Testis (tissue), 3 donors: ENCODE measurements around the gene ATP6V1G2. TPM values are rescaled to one million over a fixed set of nuclear protein-coding genes. Genes with fewer than 3 reads are reported as not detected.
A peak's percentile ranks its signal among the peaks of the same experiment; 100 is the strongest.
"Not testable (repeated sequence)": the region's sequence is repeated elsewhere in the genome, so short reads cannot be mapped to it uniquely, and the experiment has no call there.

Experiments
- DNase-seq: peaks from one replicate; pipeline ENCODE4 v3.0.0-alpha.2; 2019
- H3K27ac ChIP-seq, 2 donors: fragments of 200-600 bp; sonication (generic); one replicate each; pipeline ENCODE4 v1.5.1; 2019
- H3K27me3 ChIP-seq: fragments of 200-600 bp; sonication (generic); one replicate; pipeline ENCODE4 v1.5.1; 2019
- H3K36me3 ChIP-seq: fragments of 200-600 bp; sonication (generic); one replicate; pipeline ENCODE4 v1.5.1; 2017; ENCODE audit warnings: low read depth; ENCODE audit errors: missing control alignments
- H3K4me1 ChIP-seq: fragments of 200-600 bp; sonication (generic); one replicate; pipeline ENCODE4 v1.5.1; 2019
- H3K4me3 ChIP-seq, 2 donors: fragments of 200-600 bp; sonication (generic); one replicate each; pipeline ENCODE4 v1.5.1; 2017 to 2019
- H3K9me3 ChIP-seq: fragments of 200-600 bp; sonication (generic); one replicate; pipeline ENCODE4 v1.5.1; 2017
- CTCF ChIP-seq, 3 experiments: fragments of 450-650 bp in 2 of 3; fragments of 200-600 bp in 1 of 3; sonication (generic) in 1 of 3; IDR thresholded peaks; one replicate each; pipeline ENCODE4 v1.5.1; 2016 to 2019; ENCODE audit warnings: antibody characterized with exemption in 3 of 3, mild to moderate bottlenecking in 2 of 3, moderate library complexity in 1 of 3
- POLR2A ChIP-seq: fragments of 450-650 bp; IDR thresholded peaks from one replicate; pipeline ENCODE4 v1.6.1; 2017; ENCODE audit warnings: antibody characterized with exemption, mild to moderate bottlenecking, moderate library complexity
- WGBS, 2 donors: methylation state at CpG; one replicate each; pipeline ENCODE4 v1.1.5; 2018; 5-methylcytosine and 5-hydroxymethylcytosine counted together
- intact Hi-C: fragments of 100-400 bp; cut with DNase I; formaldehyde crosslinking; loops from one replicate; pipeline ENCODE4 v1.15.1; 2023; ENCODE audit warnings: low total_unique reads
- polyA plus RNA-seq: library from polyadenylated mRNA; stranded (reverse); fragments of 350-450 nt; fragmentation: Illumina TruSeq; extraction: RNeasy Lipid Tissue Mini Kit (QIAGEN cat#74804); gene quantifications from one replicate; pipeline ENCODE4 v1.2.3, GENCODE V29; 2014; ENCODE audit warnings: low read depth, low replicate concordance; ENCODE audit not compliant: insufficient read depth
- small RNA-seq, 2 donors: library from RNA; depleted of rRNA; stranded (forward); fragments of <200 nt; gene quantifications; one replicate each; pipeline ENCODE3, GENCODE V24; 2016
- total RNA-seq, 2 donors: library from RNA; depleted of rRNA; stranded (reverse); fragments of >200 nt; gene quantifications; one replicate each; pipeline ENCODE4 v1.2.3, GENCODE V29; 2016

Gene ATP6V1G2
- total and polyA plus RNA-seq, 3 donors from 2014 or later, result 3.3 to 6.9 (median 4.7) TPM

- no peak for TF ChIP-seq POLR2A
- no peak for TF ChIP-seq CTCF (IDR thresholded peaks at IDR 0.05)
- 0 to 1% methylated on average over 39 to 64 of the region's 64 CpGs for WGBS, 2 donors
- no peaks in the 10 kb centered on the region for H3K27me3 ChIP-seq
- H3K4me3 ChIP-seq, result peak within 1 kb of the TSS; percentile 42 to 61
- intact Hi-C loops, result no loop called here
- H3K36me3 ChIP-seq, result no peaks in the 10 kb centered on the region
- peak; percentile 89 for DNase-seq
- H3K4me1 ChIP-seq, result peaks cover 6% of the 10 kb centered on the region
- peak within 1 kb of the TSS in 1 of 2 donors; percentile 10 for H3K27ac ChIP-seq
- no peaks in the 10 kb centered on the region for H3K9me3 ChIP-seq
Measured at GRCh38 chr6:31497531-31498476, 48.6 kb downstream of the ATP6V1G2 start, which contains the start of gene MICB. TSS of gene MICB (plus strand) at chr6:31498145. CDS start at chr6:31498194, 49 bp downstream.

GRCh38 chr6:31496826-31497225, 49.6 kb downstream of the ATP6V1G2 start:
- not testable (repeated sequence) for H3K27ac ChIP-seq

GRCh38 chr6:31495580-31495979, 50.8 kb downstream of the ATP6V1G2 start:
- WGBS, 2 donors, result 69 to 70% methylated on average over 2 of the region's 2 CpGs
- no peak overlapping the region for H3K27ac ChIP-seq
- no peaks in the 10 kb centered on the region for H3K9me3 ChIP-seq
- no peaks in the 10 kb centered on the region for H3K36me3 ChIP-seq
- TF ChIP-seq POLR2A, result no peak
- TF ChIP-seq CTCF (IDR thresholded peaks at IDR 0.05), result no peak
- H3K27me3 ChIP-seq, result no peaks in the 10 kb centered on the region
- H3K4me1 ChIP-seq, result peaks cover 6% of the 10 kb centered on the region
- DNase-seq, result no peak
- no peak overlapping the region for H3K4me3 ChIP-seq
- intact Hi-C loops, result no loop called here

More at GRCh38 chr6:31496826-31497225, 49.6 kb downstream of the ATP6V1G2 start:
- DNase-seq, H3K27me3 ChIP-seq, H3K4me3 ChIP-seq, H3K4me1 ChIP-seq, H3K9me3 ChIP-seq, H3K36me3 ChIP-seq, intact Hi-C loops: not testable (repeated sequence)
- WGBS, 2 donors, result 38 to 58% methylated on average over 4 of the region's 4 CpGs

Small RNA genes lying within 50 kb of the gene (small RNA-seq; reads per million reads assigned to genes)
- gene AL663061.1 (0 reads per million in 2 donors), gene RF00019 (0 reads per million in 2 donors), gene SNORD117 (434 to 581 reads per million in 2 donors), gene SNORD84 (0 reads per million in 2 donors)

Other genes with a start within 250 kb of the ATP6V1G2 start
Only the 30 nearest of the 31 such genes appear.
- gene HLA-B, start 189.4 kb downstream of the ATP6V1G2 start, total RNA-seq, result 100 to 1,000 TPM; 425 to 439 TPM
- 943 TPM for gene HLA-B, start 189.4 kb downstream of the ATP6V1G2 start, polyA plus RNA-seq
- gene MICA, start 143.0 kb downstream of the ATP6V1G2 start, total RNA-seq, result 10 to 100 TPM; 24.7 to 28.2 TPM
- gene MICA, start 143.0 kb downstream of the ATP6V1G2 start, polyA plus RNA-seq, result 18.2 TPM
- 1 to 10 TPM; 4.4 to 5.4 TPM for gene MICB, start 48.5 kb downstream of the ATP6V1G2 start, total RNA-seq
- gene MICB, start 48.5 kb downstream of the ATP6V1G2 start, polyA plus RNA-seq, result 4.1 TPM
- gene MCCD1, start 17.6 kb downstream of the ATP6V1G2 start, total RNA-seq, result not detected
- not detected for gene MCCD1, start 17.6 kb downstream of the ATP6V1G2 start, polyA plus RNA-seq
- 100 to 1,000 TPM; 312 to 360 TPM for gene DDX39B, start 4.6 kb downstream of the ATP6V1G2 start, total RNA-seq
- gene DDX39B, start 4.6 kb downstream of the ATP6V1G2 start, polyA plus RNA-seq, result 250 TPM
- gene NFKBIL1, start 1.0 kb upstream of the ATP6V1G2 start, total RNA-seq, result 10 to 100 TPM; 51.2 to 55.3 TPM
- 25.9 TPM for gene NFKBIL1, start 1.0 kb upstream of the ATP6V1G2 start, polyA plus RNA-seq
- 1 to 10 TPM; 1.3 to 2.6 TPM for gene LTA, start 25.7 kb upstream of the ATP6V1G2 start, total RNA-seq
- gene LTA, start 25.7 kb upstream of the ATP6V1G2 start, polyA plus RNA-seq, result 2.0 TPM
- gene TNF, start 29.0 kb upstream of the ATP6V1G2 start, total RNA-seq, result under 1 TPM; 0.24 to 0.31 TPM
- gene TNF, start 29.0 kb upstream of the ATP6V1G2 start, polyA plus RNA-seq, result 1.1 TPM
- 1 to 10 TPM in 1 of 2 donors, not detected in 1; 2.0 TPM for gene LTB, start 35.8 kb upstream of the ATP6V1G2 start, total RNA-seq
- gene LTB, start 35.8 kb upstream of the ATP6V1G2 start, polyA plus RNA-seq, result 7.2 TPM
- 1 to 10 TPM in 1 of 2 donors, under 1 TPM in 1; 0.71 to 1.2 TPM for gene LST1, start 39.7 kb upstream of the ATP6V1G2 start, total RNA-seq
- gene LST1, start 39.7 kb upstream of the ATP6V1G2 start, polyA plus RNA-seq, result 13.0 TPM
- gene NCR3, start 46.4 kb upstream of the ATP6V1G2 start, total RNA-seq, result 1 to 10 TPM in 1 of 2 donors, not detected in 1; 2.6 TPM
- 1.7 TPM for gene NCR3, start 46.4 kb upstream of the ATP6V1G2 start, polyA plus RNA-seq
- gene AIF1, start 68.6 kb upstream of the ATP6V1G2 start, total RNA-seq, result 1 to 10 TPM; 2.9 to 6.3 TPM
- 34.8 TPM for gene AIF1, start 68.6 kb upstream of the ATP6V1G2 start, polyA plus RNA-seq
- 100 to 1,000 TPM; 288 to 301 TPM for gene PRRC2A, start 74.1 kb upstream of the ATP6V1G2 start, total RNA-seq
- 473 TPM for gene PRRC2A, start 74.1 kb upstream of the ATP6V1G2 start, polyA plus RNA-seq
- 100 to 1,000 TPM; 654 to 710 TPM for gene BAG6, start 106.1 kb upstream of the ATP6V1G2 start, total RNA-seq
- gene BAG6, start 106.1 kb upstream of the ATP6V1G2 start, polyA plus RNA-seq, result 861 TPM
- gene APOM, start 109.3 kb upstream of the ATP6V1G2 start, total RNA-seq, result 1 to 10 TPM; 7.5 to 9.8 TPM
- 27.9 TPM for gene APOM, start 109.3 kb upstream of the ATP6V1G2 start, polyA plus RNA-seq
- 10 to 100 TPM; 13.9 to 17.8 TPM for gene C6orf47, start 114.2 kb upstream of the ATP6V1G2 start, total RNA-seq
- 11.9 TPM for gene C6orf47, start 114.2 kb upstream of the ATP6V1G2 start, polyA plus RNA-seq
- 10 to 100 TPM; 34.5 to 46.1 TPM for gene GPANK1, start 118.4 kb upstream of the ATP6V1G2 start, total RNA-seq
- 81.3 TPM for gene GPANK1, start 118.4 kb upstream of the ATP6V1G2 start, polyA plus RNA-seq
- gene CSNK2B, start 119.5 kb upstream of the ATP6V1G2 start, total RNA-seq, result 100 to 1,000 TPM; 397 to 421 TPM
- gene CSNK2B, start 119.5 kb upstream of the ATP6V1G2 start, polyA plus RNA-seq, result 523 TPM
- gene LY6G5B, start 123.4 kb upstream of the ATP6V1G2 start, total RNA-seq, result 10 to 100 TPM; 14.0 to 15.9 TPM
- gene LY6G5B, start 123.4 kb upstream of the ATP6V1G2 start, polyA plus RNA-seq, result 16.3 TPM
- 10 to 100 TPM in 1 of 2 donors, 1 to 10 TPM in 1; 8.7 to 18.3 TPM for gene LY6G5C, start 134.5 kb upstream of the ATP6V1G2 start, total RNA-seq
- gene LY6G5C, start 134.5 kb upstream of the ATP6V1G2 start, polyA plus RNA-seq, result 14.0 TPM
- 10 to 100 TPM; 77.0 to 85.9 TPM for gene ABHD16A, start 156.7 kb upstream of the ATP6V1G2 start, total RNA-seq
- 108 TPM for gene ABHD16A, start 156.7 kb upstream of the ATP6V1G2 start, polyA plus RNA-seq
- gene LY6G6F, start 160.3 kb upstream of the ATP6V1G2 start, total RNA-seq, result not detected
- 0.41 TPM for gene LY6G6F, start 160.3 kb upstream of the ATP6V1G2 start, polyA plus RNA-seq
- gene LY6G6D, start 168.7 kb upstream of the ATP6V1G2 start, total RNA-seq, result not detected
- not detected for gene LY6G6D, start 168.7 kb upstream of the ATP6V1G2 start, polyA plus RNA-seq
- under 1 TPM in 1 of 2 donors, not detected in 1; 0.39 TPM for gene LY6G6C, start 175.1 kb upstream of the ATP6V1G2 start, total RNA-seq
- 1.4 TPM for gene LY6G6C, start 175.1 kb upstream of the ATP6V1G2 start, polyA plus RNA-seq
- under 1 TPM; 0.74 to 0.94 TPM for gene MPIG6B, start 176.8 kb upstream of the ATP6V1G2 start, total RNA-seq
- gene MPIG6B, start 176.8 kb upstream of the ATP6V1G2 start, polyA plus RNA-seq, result 1.3 TPM
- 10 to 100 TPM; 19.6 to 38.0 TPM for gene DDAH2, start 182.7 kb upstream of the ATP6V1G2 start, total RNA-seq
- 50.8 TPM for gene DDAH2, start 182.7 kb upstream of the ATP6V1G2 start, polyA plus RNA-seq
- 10 to 100 TPM; 35.4 to 93.5 TPM for gene CLIC1, start 189.9 kb upstream of the ATP6V1G2 start, total RNA-seq
- gene CLIC1, start 189.9 kb upstream of the ATP6V1G2 start, polyA plus RNA-seq, result 130 TPM
- 100 to 1,000 TPM in 1 of 2 donors, 10 to 100 TPM in 1; 77.6 to 135 TPM for gene MSH5, start 193.4 kb upstream of the ATP6V1G2 start, total RNA-seq
- gene MSH5, start 193.4 kb upstream of the ATP6V1G2 start, polyA plus RNA-seq, result 36.2 TPM
- 10 to 100 TPM; 10.4 to 11.6 TPM for gene SAPCD1, start 216.0 kb upstream of the ATP6V1G2 start, total RNA-seq
- gene SAPCD1, start 216.0 kb upstream of the ATP6V1G2 start, polyA plus RNA-seq, result 5.9 TPM
- gene VWA7, start 230.7 kb upstream of the ATP6V1G2 start, total RNA-seq, result 1 to 10 TPM; 3.1 to 6.3 TPM
- 2.7 TPM for gene VWA7, start 230.7 kb upstream of the ATP6V1G2 start, polyA plus RNA-seq